Activated CD4-positive, alpha-beta memory T cell treated with anti-CD3 and anti-CD28 coated beads for 36 hours (primary cell): ENCODE results near the gene RPL28. TPM values are rescaled to one million over a fixed set of nuclear protein-coding genes. Genes with fewer than 3 reads are reported as not detected.
"Not testable (repeated sequence)": the region's sequence is repeated elsewhere in the genome, so short reads cannot be mapped to it uniquely, and the experiment has no call there.

Experiments
- CTCF ChIA-PET: fragments of 350-600 bp; sonication (Branson Sonifier 250); formaldehyde crosslinking; loops from one replicate; lab custom pipeline; 2021; ENCODE audit warnings: antibody characterized with exemption, inconsistent platforms; lab: Charles Lee
- POLR2A ChIA-PET: fragments of 350-600 bp; sonication (Branson Sonifier 250); formaldehyde crosslinking; loops from one replicate; lab custom pipeline; 2021; ENCODE audit warnings: antibody characterized with exemption; lab: Charles Lee
- DNase-seq: peaks from one replicate; pipeline ENCODE4 v3.0.0-alpha.2; 2020
- H3K27ac Mint-ChIP-seq: one replicate; pipeline ENCODE4 v1.8.0; 2021; ENCODE audit warnings: mixed read lengths
- H3K27me3 Mint-ChIP-seq: one replicate; pipeline ENCODE4 v1.8.0; 2021; ENCODE audit warnings: mixed read lengths
- H3K36me3 Mint-ChIP-seq: one replicate; pipeline ENCODE4 v1.8.0; 2021; ENCODE audit warnings: mixed read lengths
- H3K4me1 Mint-ChIP-seq: one replicate; pipeline ENCODE4 v1.8.0; 2021; ENCODE audit warnings: low read depth, mixed read lengths
- H3K4me3 Mint-ChIP-seq: one replicate; pipeline ENCODE4 v1.8.0; 2021; ENCODE audit warnings: mild to moderate bottlenecking, mixed read lengths
- H3K9me3 Mint-ChIP-seq: one replicate; pipeline ENCODE4 v1.8.0; 2021; ENCODE audit warnings: mixed read lengths
- intact Hi-C: fragments of 100-400 bp; cut with micrococcal nuclease; formaldehyde crosslinking; loops from one replicate; pipeline ENCODE4 v1.15.1; 2023
- total RNA-seq, 2 experiments: library from RNA; stranded (reverse); gene quantifications; one replicate each; pipeline ENCODE4 v1.2.3, GENCODE V29; 2021

Gene RPL28
- total RNA-seq, 2 experiments from 2014 or later: 2,630 to 2,642 TPM

DNA sequence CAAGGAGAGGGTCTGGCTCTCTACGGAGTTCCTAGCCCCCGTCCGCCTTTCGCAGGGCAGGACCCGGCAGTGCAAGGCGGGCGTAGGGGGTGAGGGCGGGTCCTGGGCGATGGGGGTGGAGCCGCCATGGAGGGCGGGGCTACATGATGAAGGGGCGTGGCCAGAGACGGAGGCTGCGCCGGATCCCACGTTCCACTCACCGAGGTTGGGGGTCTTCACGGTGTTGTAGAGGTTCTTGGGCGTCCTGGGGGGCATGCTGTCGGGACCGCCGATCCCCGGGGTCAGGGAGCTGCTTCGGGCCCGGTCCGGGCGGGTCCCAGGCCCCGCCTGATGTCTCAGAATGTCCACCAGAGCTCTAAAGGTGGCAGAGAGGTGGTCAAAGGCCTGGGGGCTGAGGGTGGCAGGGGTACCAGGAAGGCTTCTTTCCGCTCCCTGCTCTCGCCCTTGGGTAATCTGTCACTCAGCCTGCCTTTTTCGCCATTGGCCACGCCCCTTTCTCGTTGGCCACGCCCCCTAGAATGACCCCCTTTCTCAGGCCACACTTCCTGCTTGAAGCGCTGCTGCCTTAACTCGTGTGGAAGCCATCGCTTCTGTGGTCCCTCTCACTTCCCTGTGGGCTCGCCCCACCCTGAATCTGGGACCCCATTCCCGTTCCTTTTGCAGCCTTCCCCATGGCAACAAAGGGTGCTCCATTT is 54.8 kb downstream of the RPL28 start:
- Mint-ChIP-seq H3K4me1 (peaks cover 14% of the 10 kb centered on the region), H3K36me3 (no peaks in the 10 kb centered on the region), H3K9me3 (no peaks in the 10 kb centered on the region), H3K27ac (no peak overlapping the region), H3K27me3 (peaks cover 73% of the 10 kb centered on the region), H3K4me3 (no peak overlapping the region)
- ChIA-PET CTCF (no interaction called here), POLR2A (no interaction called here)
- intact Hi-C loops: no loop called here
- DNase-seq: peak; percentile 31

DNA sequence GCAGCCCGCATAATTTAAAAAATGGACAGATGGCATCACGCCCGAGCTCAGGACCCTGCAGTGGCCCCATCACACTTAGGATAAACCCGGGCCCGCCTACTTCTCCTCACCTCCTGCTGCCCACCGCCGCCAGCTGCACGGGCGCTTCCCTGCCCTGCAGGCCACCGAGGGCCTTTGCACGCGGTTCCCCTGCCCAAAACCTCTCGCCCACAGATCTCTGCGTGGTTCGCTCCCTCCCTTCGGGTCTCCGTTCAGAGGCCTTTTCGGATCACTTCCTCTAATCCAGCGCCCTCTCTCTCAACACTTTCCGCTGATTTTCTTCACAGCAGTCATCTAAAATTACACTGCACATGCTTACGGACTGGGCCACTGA is 55.6 kb downstream of the RPL28 start:
- peaks cover 77% of the 10 kb centered on the region for H3K27me3 Mint-ChIP-seq
- H3K36me3 Mint-ChIP-seq: no peaks in the 10 kb centered on the region
- H3K9me3 Mint-ChIP-seq: no peaks in the 10 kb centered on the region
- intact Hi-C loops: no loop called here
- H3K4me1 Mint-ChIP-seq: peaks cover 14% of the 10 kb centered on the region
- no peak overlapping the region for H3K4me3 Mint-ChIP-seq
- ChIA-PET CTCF (no interaction called here), POLR2A (no interaction called here)
- DNase-seq: no peak
- no peak overlapping the region for H3K27ac Mint-ChIP-seq

DNA sequence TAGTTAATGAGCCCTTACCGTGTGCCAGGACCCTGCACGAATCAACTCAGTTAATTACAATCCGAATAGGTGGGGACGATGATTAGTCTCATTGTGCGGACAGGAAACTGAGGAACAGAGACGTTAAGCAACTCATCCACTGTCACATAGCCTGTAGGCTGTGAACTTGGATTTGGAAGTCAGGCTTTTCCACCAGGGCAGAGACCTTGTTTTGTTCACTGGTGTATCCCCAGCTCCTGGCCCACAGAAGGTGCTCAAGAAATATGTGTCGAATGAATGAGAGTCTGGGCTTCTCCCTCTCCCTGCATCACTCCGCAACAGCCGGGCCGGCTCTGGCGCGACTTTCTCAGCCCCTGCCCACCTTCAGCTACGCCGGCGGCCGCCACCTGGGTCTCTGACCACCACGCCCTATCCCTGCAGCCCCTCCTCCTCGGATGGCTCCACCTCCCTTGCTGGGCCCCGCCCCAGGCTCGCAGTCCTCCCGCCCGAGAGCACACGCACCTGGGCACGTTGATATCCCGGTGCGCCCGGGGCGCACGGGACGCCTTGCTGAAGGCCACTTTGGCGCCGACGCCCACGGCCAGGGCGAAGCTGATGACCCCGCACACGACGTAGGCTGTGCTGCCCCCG is 56.1 kb downstream of the RPL28 start:
- ChIA-PET POLR2A (no interaction called here), CTCF (no interaction called here)
- DNase-seq: no peak
- Mint-ChIP-seq H3K36me3 (no peaks in the 10 kb centered on the region), H3K9me3 (no peaks in the 10 kb centered on the region), H3K27me3 (peaks cover 74% of the 10 kb centered on the region), H3K4me1 (peaks cover 14% of the 10 kb centered on the region), H3K4me3 (no peak overlapping the region), H3K27ac (no peak overlapping the region)
- intact Hi-C loops: no loop called here

DNA sequence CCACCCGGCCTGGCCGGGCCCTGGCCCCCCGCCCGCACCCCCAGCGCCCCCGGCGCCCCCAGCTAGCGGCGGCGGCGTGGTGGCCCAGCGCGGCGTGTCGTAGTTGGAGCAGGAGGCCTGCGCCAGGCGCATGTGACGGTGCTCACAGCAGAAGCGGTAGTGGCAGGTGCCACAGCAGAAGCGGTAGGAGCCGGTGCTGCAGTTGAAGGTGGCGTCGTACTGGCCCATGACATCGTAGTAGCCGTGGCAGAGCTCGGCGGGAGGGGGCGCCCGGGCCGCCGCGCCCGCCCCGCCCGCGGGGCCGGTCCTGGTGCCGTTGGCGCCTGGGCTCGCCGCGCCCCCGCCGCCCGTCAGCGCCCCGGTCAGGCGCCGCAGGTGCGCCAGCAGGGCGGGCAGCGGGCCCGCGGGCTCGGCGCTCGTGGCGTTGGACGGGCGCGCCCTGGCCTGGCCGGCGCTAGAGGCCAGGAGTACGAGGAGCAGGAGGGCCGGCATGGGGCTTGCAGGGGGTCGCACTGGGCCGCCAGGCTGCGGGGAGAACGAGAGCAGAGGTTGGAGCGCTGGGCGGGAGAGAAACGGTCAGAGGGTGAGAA is 56.7 kb downstream of the RPL28 start:
- H3K4me3 Mint-ChIP-seq: no peak overlapping the region
- H3K9me3 Mint-ChIP-seq: no peaks in the 10 kb centered on the region
- intact Hi-C loops: no loop called here
- CTCF ChIA-PET: no interaction called here
- no peak for DNase-seq
- peaks cover 67% of the 10 kb centered on the region for H3K27me3 Mint-ChIP-seq
- H3K36me3 Mint-ChIP-seq: no peaks in the 10 kb centered on the region
- POLR2A ChIA-PET: no interaction called here
- H3K27ac Mint-ChIP-seq: no peak overlapping the region
- peaks cover 14% of the 10 kb centered on the region for H3K4me1 Mint-ChIP-seq

DNA sequence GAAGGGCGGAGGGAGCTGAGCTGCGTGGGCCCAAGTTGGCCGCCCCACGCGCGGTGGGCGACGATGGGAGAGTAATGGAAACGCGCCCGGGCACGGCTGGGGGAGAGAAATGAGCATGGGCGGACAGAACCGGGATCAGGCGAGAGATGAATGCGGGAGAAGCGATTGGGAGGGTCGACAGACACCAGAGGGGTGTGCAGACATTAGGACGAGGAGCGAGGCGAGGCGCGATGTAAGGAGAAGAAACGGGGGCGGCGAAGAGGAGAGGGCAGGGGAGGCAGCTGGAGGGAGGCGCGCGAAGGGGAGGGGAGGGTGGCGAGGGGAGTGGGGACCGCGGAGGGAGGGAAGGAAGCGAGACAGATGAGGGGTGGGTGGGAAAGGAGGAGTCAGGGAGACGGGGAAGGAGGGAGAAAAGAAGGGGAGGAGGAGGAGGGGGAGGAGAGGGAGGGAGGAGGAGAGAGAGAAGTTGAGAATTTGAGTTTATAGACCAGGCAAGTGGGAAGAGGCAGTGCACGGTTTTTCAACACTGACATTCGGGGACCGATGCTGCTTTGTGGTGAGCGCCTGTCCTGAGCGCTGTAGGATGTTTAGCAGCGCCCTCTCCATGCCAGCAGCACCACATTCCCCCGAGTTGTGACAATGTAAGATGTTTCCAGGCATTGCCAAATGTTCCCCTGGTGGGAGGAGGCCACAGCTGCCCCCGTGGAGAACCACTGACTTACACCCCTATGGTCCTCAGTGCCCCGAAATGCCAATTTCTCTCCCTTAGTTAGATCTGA is 57.5 kb downstream of the RPL28 start, which contains the start of gene SHISA7:
TSS of gene SHISA7 (minus strand) at position 256 of the 779 bp plus-strand sequence. CDS start 437 bp downstream, outside the sequence.
- POLR2A ChIA-PET: no interaction called here
- peaks cover 14% of the 10 kb centered on the region for H3K4me1 Mint-ChIP-seq
- no peak for DNase-seq
- H3K4me3 Mint-ChIP-seq: no peak within 1 kb of the TSS
- no peaks in the 10 kb centered on the region for H3K9me3 Mint-ChIP-seq
- intact Hi-C loops: no loop called here
- no peak within 1 kb of the TSS for H3K27ac Mint-ChIP-seq
- H3K36me3 Mint-ChIP-seq: no peaks in the 10 kb centered on the region
- peaks cover 64% of the 10 kb centered on the region for H3K27me3 Mint-ChIP-seq
- CTCF ChIA-PET: no interaction called here

DNA sequence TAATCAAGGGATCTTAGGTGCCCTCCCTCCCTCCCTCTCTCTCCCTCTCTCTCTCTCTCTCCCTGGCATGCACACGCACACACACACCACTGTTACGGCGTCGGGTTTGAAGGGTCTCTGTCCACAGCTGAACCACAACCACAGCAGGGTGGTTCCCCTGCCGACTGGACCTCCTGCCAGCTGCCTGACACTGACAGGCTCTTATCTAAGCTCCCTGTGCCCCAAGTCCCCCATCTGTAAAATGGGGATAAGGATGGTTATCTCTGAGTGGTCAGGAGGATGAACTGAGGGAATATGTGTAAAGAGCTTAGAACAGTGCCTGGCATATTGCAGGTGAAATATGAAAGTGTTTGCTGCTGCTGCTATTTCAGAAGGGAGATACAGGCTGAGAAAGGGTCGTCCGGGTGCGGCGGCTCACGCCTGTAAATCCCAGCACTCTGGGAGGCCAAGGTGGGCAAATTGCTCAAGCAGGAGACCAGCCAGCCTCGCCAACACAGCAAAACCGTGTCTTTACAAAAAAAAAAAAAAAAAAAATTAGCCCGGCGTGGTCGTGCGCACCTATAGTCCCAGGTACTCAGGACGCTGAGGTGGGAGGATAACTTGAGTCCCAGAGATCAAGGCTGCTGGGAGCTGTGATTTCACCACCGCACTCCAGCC is 58.2 kb downstream of the RPL28 start:
- Mint-ChIP-seq H3K4me1 (peaks cover 14% of the 10 kb centered on the region), H3K27me3 (peaks cover 56% of the 10 kb centered on the region), H3K27ac (no peak overlapping the region), H3K9me3 (no peaks in the 10 kb centered on the region), H3K4me3 (no peak overlapping the region), H3K36me3 (no peaks in the 10 kb centered on the region)
- POLR2A ChIA-PET: no interaction called here
- CTCF ChIA-PET: no interaction called here
- intact Hi-C loops: no loop called here
- DNase-seq: no peak

DNA sequence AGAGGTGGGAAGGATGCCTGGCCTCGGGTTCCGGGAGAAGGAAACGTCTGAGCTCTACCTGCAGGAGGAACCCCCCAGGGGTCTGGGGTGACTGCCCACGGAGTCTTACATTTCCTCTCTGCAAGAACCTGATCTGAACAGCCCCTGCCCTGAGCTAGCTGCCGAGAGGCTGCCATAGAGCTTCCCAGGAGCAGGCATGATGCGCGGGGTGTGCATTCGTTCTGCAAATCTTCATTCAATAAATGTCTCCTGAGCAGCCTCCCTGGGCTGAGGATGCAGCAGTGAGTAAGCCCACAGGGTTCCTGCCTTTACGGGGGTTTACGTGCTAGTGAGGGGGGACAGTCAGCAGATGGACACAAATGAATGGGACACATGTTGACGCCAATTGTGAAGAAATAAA is 58.9 kb downstream of the RPL28 start:
- POLR2A ChIA-PET: no interaction called here
- Mint-ChIP-seq H3K27ac (no peak overlapping the region), H3K4me1 (peaks cover 14% of the 10 kb centered on the region), H3K36me3 (no peaks in the 10 kb centered on the region), H3K27me3 (peaks cover 50% of the 10 kb centered on the region), H3K4me3 (no peak overlapping the region), H3K9me3 (no peaks in the 10 kb centered on the region)
- CTCF ChIA-PET: interaction anchor here (1.0 kb wide), 1 partner anchor 9 kb away, joined by 3 read pairs; no protein-coding TSS in a partner anchor
- DNase-seq: no peak
- intact Hi-C loops: no loop called here

DNA sequence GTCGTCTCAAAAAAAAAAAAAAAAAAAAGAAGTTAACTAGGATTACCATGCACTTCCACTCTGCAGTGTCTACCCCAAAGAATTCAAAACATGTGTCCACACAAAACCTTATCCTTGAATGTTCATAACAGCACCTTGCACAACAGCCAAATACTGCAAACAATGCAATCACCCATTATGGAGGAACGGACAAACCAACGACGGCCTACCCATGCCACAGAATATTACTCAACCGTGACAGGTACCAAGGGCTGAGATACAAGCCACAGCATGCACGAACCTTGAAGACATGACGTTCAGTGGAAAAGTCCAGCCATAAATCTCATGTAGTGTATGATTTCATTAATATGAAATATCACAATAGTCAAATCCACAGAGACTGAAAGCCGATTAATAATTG is 60.3 kb downstream of the RPL28 start:
- Mint-ChIP-seq H3K27me3 (peaks cover 46% of the 10 kb centered on the region), H3K4me1 (peaks cover 10% of the 10 kb centered on the region), H3K4me3 (no peak overlapping the region), H3K36me3 (no peaks in the 10 kb centered on the region), H3K9me3 (no peaks in the 10 kb centered on the region), H3K27ac (no peak overlapping the region)
- POLR2A ChIA-PET: interaction anchor here (0.9 kb wide), 1 partner anchor 288 kb away, joined by 3 read pairs; the partner anchor contains the start of gene TNNI3
- CTCF ChIA-PET: interaction anchor here (0.9 kb wide), 1 partner anchor 28 kb away, joined by 4 read pairs; no protein-coding TSS in a partner anchor
- intact Hi-C loops: no loop called here
- DNase-seq: no peak

DNA sequence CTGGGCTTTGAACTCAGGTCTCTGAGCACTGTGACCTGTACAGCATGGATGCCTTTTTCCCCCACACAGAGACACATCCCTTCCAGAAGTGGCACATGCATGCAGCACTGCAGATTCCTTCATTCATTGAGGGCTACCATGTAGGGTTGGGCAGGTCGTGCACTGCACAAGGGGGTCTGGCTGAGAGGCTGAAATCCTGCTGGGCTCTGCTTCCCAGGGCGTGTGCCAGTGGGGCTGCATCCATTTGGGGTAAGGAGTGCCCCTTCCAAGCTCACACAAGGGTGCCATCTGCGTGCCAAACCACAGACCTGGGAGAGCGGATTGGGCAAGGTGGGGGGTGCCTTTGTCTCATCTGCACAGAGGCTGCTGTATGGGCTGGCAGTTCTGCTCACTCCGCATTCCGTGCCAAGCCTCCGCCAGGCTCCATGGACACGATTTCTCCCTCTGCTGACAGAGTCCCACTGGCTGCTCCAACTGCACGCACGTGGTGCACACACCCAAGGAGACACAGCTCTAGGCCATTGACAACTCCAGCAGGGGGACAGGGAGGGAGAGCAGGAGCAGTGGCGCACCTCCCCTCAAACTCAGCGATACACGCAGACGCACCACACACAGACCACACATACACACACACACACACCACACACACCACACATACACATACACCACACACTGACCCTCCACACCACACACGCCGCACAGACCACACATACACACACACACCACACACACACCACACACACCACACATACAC is 61.9 kb downstream of the RPL28 start:
- H3K27ac Mint-ChIP-seq: no peak overlapping the region
- no peaks in the 10 kb centered on the region for H3K9me3 Mint-ChIP-seq
- no peak overlapping the region for H3K4me3 Mint-ChIP-seq
- CTCF ChIA-PET: no interaction called here
- peaks cover 7% of the 10 kb centered on the region for H3K4me1 Mint-ChIP-seq
- peaks cover 42% of the 10 kb centered on the region for H3K27me3 Mint-ChIP-seq
- intact Hi-C loops: no loop called here
- H3K36me3 Mint-ChIP-seq: no peaks in the 10 kb centered on the region
- DNase-seq: no peak
- POLR2A ChIA-PET: interaction anchor here (0.6 kb wide), 1 partner anchor 1280 kb away, joined by 3 read pairs; no protein-coding TSS in a partner anchor

DNA sequence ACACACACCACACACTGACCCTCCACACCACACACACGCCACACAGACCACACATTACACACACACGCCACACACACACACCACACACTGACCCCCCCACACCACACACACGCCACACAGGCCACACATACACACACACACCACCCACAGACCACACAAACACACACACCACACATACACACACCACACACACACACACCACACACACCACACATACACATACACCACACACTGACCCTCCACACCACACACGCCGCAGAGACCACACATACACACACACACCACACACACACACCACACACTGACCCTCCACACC is 62.4 kb downstream of the RPL28 start:
- H3K4me1 Mint-ChIP-seq, CTCF ChIA-PET, H3K27ac Mint-ChIP-seq, POLR2A ChIA-PET, H3K9me3 Mint-ChIP-seq, H3K36me3 Mint-ChIP-seq, intact Hi-C loops, DNase-seq, H3K4me3 Mint-ChIP-seq: not testable (repeated sequence)
- H3K27me3 Mint-ChIP-seq: peaks cover 41% of the 10 kb centered on the region

DNA sequence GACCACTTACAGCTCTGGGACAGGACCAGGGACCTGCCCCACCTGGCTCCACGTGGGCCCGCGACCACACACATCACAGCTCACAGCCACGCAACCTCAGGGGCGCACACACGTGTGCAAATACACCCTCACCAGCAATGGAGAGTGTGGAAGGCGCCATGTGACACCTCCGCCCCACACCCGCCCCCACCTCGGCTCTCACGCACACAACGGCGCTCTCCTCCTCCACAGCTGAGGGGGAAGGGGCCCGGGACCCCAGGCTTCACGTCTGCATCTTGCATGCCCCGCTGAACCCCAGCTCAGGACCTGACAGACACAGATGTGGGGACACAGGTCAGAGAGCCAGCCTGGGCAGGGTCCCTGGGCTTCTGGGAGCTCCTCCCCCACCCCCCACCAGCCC is 63.7 kb downstream of the RPL28 start:
- Mint-ChIP-seq H3K36me3 (no peaks in the 10 kb centered on the region), H3K4me1 (peaks cover 7% of the 10 kb centered on the region), H3K4me3 (no peak overlapping the region), H3K27ac (no peak overlapping the region), H3K9me3 (no peaks in the 10 kb centered on the region), H3K27me3 (peaks cover 35% of the 10 kb centered on the region)
- POLR2A ChIA-PET: no interaction called here
- CTCF ChIA-PET: interaction anchor here (1.2 kb wide), 1 partner anchor 18 kb away, joined by 3 read pairs; no protein-coding TSS in a partner anchor
- DNase-seq: no peak
- intact Hi-C loops: no loop called here
